ENCODE data around the gene OGFOD2. TPM values are rescaled to one million over a fixed set of nuclear protein-coding genes. Genes with fewer than 3 reads are reported as not detected.

The OGFOD2 gene
- total and polyA plus RNA-seq, 9 of the 15 experiments (the other 6 are each of a cell fraction or from before 2014, with no cell fraction given): 1.4 to 111 (median 18.5) TPM

- TF ChIP-seq, protein P1, sequence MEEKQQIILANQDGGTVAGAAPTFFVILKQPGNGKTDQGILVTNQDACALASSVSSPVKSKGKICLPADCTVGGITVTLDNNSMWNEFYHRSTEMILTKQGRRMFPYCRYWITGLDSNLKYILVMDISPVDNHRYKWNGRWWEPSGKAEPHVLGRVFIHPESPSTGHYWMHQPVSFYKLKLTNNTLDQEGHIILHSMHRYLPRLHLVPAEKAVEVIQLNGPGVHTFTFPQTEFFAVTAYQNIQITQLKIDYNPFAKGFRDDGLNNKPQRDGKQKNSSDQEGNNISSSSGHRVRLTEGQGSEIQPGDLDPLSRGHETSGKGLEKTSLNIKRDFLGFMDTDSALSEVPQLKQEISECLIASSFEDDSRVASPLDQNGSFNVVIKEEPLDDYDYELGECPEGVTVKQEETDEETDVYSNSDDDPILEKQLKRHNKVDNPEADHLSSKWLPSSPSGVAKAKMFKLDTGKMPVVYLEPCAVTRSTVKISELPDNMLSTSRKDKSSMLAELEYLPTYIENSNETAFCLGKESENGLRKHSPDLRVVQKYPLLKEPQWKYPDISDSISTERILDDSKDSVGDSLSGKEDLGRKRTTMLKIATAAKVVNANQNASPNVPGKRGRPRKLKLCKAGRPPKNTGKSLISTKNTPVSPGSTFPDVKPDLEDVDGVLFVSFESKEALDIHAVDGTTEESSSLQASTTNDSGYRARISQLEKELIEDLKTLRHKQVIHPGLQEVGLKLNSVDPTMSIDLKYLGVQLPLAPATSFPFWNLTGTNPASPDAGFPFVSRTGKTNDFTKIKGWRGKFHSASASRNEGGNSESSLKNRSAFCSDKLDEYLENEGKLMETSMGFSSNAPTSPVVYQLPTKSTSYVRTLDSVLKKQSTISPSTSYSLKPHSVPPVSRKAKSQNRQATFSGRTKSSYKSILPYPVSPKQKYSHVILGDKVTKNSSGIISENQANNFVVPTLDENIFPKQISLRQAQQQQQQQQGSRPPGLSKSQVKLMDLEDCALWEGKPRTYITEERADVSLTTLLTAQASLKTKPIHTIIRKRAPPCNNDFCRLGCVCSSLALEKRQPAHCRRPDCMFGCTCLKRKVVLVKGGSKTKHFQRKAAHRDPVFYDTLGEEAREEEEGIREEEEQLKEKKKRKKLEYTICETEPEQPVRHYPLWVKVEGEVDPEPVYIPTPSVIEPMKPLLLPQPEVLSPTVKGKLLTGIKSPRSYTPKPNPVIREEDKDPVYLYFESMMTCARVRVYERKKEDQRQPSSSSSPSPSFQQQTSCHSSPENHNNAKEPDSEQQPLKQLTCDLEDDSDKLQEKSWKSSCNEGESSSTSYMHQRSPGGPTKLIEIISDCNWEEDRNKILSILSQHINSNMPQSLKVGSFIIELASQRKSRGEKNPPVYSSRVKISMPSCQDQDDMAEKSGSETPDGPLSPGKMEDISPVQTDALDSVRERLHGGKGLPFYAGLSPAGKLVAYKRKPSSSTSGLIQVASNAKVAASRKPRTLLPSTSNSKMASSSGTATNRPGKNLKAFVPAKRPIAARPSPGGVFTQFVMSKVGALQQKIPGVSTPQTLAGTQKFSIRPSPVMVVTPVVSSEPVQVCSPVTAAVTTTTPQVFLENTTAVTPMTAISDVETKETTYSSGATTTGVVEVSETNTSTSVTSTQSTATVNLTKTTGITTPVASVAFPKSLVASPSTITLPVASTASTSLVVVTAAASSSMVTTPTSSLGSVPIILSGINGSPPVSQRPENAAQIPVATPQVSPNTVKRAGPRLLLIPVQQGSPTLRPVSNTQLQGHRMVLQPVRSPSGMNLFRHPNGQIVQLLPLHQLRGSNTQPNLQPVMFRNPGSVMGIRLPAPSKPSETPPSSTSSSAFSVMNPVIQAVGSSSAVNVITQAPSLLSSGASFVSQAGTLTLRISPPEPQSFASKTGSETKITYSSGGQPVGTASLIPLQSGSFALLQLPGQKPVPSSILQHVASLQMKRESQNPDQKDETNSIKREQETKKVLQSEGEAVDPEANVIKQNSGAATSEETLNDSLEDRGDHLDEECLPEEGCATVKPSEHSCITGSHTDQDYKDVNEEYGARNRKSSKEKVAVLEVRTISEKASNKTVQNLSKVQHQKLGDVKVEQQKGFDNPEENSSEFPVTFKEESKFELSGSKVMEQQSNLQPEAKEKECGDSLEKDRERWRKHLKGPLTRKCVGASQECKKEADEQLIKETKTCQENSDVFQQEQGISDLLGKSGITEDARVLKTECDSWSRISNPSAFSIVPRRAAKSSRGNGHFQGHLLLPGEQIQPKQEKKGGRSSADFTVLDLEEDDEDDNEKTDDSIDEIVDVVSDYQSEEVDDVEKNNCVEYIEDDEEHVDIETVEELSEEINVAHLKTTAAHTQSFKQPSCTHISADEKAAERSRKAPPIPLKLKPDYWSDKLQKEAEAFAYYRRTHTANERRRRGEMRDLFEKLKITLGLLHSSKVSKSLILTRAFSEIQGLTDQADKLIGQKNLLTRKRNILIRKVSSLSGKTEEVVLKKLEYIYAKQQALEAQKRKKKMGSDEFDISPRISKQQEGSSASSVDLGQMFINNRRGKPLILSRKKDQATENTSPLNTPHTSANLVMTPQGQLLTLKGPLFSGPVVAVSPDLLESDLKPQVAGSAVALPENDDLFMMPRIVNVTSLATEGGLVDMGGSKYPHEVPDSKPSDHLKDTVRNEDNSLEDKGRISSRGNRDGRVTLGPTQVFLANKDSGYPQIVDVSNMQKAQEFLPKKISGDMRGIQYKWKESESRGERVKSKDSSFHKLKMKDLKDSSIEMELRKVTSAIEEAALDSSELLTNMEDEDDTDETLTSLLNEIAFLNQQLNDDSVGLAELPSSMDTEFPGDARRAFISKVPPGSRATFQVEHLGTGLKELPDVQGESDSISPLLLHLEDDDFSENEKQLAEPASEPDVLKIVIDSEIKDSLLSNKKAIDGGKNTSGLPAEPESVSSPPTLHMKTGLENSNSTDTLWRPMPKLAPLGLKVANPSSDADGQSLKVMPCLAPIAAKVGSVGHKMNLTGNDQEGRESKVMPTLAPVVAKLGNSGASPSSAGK (IDR thresholded peaks at IDR 0.05): no peak
- no peak for TF ChIP-seq ZNF146 (CRISPR knock-in tag; IDR thresholded peaks at IDR 0.05; ENCODE audit: unreplicated experiment)
- no peak for TF ChIP-seq ZBTB43 (CRISPR knock-in tag; IDR thresholded peaks at IDR 0.05)
- peak; percentile 81 for TF ChIP-seq HCFC1 (IDR thresholded peaks at IDR 0.05; ENCODE audit: low read depth, low read length)
- no peak; a peak in 1 of 4 replicates for TF ChIP-seq RAD21 (CRISPR knock-in tag; conservative IDR thresholded peaks at IDR 0.05 in 1 of 2, IDR thresholded peaks at IDR 0.05 in 1 of 2)
- no peak for TF ChIP-seq HMG20B (CRISPR knock-in tag; IDR thresholded peaks at IDR 0.05)
- TF ChIP-seq HMGN3 (IDR thresholded peaks at IDR 0.05; ENCODE audit: borderline replicate concordance, extremely low read depth, insufficient read length, low read depth, low read length): no peak
- TF ChIP-seq PPARD (CRISPR knock-in tag; IDR thresholded peaks at IDR 0.05): no peak
- no peak for TF ChIP-seq ZNF609 (CRISPR knock-in tag; IDR thresholded peaks at IDR 0.05; ENCODE audit: borderline replicate concordance)
Measured at GRCh38 chr12:122974274-122974891, 661 bp upstream of the OGFOD2 start (continued).

All from K562 (cell line).